Measurements from ENCODE around the gene FCGR3A. TPM values are rescaled to one million over a fixed set of nuclear protein-coding genes. Genes with fewer than 3 reads are reported as not detected.
"Not testable (repeated sequence)": the region's sequence is repeated elsewhere in the genome, so short reads cannot be mapped to it uniquely, and the experiment has no call there.

The FCGR3A gene
- polyA plus RNA-seq (ENCODE audit: insufficient read length), result 1.1 TPM
- long read RNA-seq, donor 1, partial matches to known transcripts, result 0 of 1 reads
- long read RNA-seq, donor 1, other reads (novel, unspliced or antisense), result 0 of 1 reads
- long read RNA-seq, donor 2, result 0 reads
- long read RNA-seq, donor 3, result 0 reads
- long read RNA-seq, donor 4, result 0 reads
- long read RNA-seq, donor 5, result 0 reads
- long read RNA-seq, donor 6, result 0 reads
- long read RNA-seq, donor 7, result 0 reads
- long read RNA-seq, donor 8, result 0 reads

DNA sequence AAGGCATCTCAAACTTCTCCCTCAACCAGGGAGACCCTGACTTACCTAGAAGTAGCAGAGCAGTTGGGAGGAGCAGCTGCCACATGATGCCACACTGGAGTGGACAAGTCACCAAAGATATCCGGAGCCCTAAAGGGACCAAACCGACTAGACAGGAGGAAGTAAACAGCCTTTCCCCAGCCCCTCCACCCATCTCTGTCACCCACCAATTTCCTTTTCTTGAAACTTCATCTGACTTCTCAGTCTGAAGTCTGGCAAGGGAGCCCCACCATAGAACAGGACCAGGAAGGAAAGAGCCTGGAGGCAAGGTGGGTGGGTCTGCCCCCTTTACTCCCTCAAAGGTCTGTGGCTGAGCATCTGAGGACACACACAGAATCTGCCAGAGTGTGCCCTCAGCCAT is at the start of gene FCGR3A:
Gene FCGR3A (minus strand): TSS at position 167 of the 400 bp plus-strand sequence. CDS start 82 bp downstream, at position 85.
- no peak for DNase-seq

DNA sequence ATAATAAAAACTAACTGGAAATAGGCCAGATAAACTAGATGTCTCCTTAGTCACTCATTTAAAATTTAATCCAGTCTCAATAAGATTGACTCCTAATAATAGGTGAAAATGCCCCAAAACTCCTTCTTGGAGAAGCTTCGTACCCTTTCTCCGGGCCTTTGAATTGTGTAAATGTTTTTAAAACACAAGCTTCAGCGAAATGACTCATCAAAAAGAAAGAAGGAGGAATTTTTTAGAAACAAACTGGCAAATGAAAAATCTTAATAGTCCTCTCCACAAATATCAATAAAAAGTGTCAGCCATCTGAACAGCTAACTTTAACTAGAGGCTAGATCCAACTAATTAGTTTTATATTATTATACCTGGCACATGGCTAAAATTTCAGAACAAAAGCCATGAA is 47.5 kb upstream of the FCGR3A start:
- DNase-seq, result not testable (repeated sequence)

DNA sequence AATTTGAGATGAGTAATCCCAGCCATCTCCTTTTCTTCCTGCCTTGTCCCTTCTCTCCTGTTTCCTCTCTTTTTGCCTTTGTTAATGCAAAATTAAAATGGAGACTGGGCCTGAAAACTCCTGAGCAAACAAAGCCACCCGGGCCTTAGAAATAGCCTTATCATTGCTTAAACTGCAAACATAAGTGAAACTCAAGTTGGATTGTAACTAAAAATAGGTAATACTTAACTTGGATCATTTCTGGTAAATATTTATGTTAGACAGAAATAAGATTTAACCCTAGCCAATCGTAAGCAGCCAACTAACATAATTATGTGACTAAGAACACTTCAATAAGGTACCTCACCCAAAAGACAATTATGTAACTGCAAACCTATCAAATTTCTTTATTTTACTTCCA is 46.0 kb upstream of the FCGR3A start:
- DNase-seq, result not testable (repeated sequence)

DNA sequence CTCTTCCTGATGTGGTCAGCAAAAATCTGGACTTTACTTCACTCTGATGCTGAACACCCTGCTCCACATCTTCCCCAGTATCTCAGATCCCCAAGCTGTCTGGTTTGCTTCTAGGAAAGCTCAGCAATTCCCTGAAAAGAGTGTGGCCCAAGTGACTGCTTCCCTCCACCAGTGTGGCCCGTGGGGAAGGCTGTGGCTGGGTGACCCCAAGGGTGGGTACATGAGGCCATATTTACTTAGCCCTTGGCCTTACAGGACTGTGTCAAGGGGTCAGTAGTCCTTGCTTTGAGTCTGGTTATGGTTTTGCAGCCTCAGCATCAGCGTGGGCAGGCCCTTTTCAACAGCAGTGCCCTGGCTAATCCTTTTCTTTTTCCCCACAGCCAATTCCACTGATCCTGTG is 45.6 kb upstream of the FCGR3A start:
- DNase-seq, result not testable (repeated sequence)

DNA sequence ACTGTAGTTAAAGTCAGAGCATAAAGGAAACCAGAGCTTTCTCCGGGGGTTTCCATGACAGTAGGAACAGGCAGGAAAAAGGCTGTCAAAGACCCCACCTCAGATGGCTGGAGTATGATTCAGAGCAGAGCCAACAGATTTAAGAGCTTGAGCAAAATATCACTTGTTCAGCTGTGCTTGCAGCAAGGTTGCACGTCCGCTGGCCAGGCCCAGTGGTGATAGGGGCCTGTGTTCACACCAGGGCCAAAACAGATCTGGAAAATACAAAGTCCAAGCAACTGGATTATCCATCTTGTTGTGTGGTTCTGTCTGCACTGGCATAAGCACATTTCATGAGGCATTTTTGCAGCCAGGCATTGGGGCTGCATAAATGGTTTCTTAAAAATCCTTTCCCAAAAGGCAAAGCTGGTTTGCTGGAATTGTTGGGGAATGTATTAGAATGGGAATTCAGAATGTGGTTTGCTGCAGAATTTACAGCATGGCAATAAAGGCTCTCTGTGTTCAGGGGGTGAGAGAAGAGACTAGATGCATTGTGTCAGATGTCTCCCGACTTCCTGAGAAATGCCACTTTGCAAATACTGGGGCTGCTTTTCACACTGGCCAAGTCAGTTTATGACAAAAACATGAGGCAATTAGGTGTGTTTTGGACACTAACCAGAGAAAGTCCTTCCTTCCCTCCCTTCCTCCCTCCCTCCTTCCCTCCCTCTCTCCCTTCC is 44.8 kb upstream of the FCGR3A start:
- not testable (repeated sequence) for DNase-seq

DNA sequence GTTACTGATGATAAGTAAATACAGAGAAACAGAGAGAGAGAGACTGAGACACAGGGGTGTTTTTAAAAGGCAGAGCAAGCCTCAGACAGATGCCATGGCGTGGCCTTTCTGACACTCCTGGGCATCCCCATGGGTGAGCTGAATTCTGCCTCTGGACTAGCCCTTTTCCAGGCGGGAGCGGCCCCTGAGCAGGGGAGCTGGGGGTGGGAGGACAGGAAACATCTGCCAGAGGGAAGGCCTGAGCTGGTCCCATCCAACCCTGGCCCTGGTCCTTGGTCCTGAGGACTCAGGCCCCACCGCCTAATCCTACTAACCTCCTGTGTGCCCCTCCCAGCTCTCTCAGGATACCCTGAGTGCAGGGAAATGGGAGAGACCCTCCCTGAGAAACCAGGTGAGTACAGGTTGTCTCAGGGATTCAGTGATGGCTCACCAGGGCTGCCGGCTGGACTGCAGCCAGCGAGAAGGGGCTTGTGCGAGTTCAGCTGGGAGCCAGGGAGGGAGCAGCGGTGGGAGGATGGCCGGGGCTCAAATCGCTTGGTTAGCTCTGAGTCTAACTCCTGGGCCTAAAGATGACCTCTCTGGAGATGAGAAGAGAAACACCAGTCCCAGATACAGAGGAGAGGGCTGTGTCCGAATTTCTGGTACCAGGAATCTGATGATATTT is 43.6 kb upstream of the FCGR3A start:
- not testable (repeated sequence) for DNase-seq

DNA sequence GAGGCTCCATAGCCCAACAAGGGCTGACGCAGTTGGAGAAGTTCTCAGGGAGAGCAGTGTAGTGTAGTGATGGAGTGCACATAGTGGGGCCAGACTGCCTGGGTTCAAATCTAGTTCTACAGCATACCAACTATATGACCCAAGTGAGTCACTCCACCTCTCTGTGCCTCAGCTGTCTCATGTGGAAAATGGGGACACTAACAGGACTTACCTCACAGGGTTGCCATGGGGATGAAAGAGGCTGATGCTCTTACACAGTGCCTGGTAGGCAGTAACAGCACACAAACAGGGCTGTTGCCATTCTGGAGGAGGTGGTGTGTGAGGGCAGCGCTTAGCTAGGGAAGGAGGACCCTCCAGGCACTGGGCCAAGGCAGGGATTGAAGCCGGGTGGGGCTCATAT is 43.0 kb upstream of the FCGR3A start:
- not testable (repeated sequence) for DNase-seq

DNA sequence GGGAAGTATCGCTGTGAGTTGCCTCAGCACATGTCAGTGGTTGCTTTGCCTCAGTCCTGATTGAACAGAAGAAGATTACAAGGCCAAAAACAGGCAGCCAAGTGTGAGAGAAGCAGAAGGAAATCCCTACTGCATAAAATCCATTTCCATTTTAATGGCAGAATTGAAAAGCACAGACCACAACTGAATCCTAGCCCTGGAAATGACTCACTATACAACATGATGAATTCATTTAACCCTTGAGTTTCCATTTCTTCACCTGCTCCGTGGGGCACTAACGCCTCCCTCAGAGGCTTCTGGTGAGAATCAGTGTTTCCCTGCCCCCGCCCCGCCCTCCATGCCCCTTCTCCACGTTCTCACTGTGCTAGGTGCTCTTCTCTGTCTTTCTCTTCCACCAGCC is 40.3 kb upstream of the FCGR3A start:
- DNase-seq, result not testable (repeated sequence)

DNA sequence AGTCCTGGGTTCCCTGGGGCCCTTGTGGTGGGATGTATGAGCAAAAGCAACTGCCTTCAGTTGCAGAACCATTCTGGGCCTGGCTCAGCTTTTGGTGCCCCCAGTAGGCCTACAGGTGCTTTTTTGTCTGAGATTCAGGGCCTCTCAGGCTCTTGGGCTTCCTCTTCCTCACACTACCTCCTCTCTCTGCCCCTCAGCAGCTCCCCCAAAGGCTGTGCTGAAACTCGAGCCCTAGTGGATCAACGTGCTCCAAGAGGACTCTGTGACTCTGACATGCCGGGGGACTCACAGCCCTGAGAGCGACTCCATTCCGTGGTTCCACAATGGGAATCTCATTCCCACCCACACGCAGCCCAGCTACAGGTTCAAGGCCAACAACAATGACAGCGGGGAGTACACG is 39.7 kb upstream of the FCGR3A start:
- DNase-seq, result not testable (repeated sequence)

DNA sequence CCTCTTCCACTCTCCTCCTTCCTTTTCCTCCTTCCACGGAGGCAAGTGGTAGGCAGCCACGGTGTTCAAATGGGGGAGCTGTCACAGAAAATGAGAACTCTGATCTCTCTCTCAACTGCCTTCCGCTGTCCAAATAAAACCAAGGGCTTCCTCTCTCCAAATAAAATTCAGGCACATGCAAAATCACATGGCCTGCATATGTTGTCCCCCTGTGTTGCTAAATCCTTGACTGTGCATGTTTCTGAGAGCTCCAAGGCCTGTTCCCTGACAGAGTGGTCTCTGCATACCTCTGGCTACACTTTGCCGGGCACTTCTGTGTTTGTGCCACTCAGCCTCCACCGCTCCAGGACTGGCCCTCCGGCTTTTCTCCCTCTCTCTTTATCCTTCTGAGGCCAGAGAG is 39.0 kb upstream of the FCGR3A start:
- not testable (repeated sequence) for DNase-seq

DNA sequence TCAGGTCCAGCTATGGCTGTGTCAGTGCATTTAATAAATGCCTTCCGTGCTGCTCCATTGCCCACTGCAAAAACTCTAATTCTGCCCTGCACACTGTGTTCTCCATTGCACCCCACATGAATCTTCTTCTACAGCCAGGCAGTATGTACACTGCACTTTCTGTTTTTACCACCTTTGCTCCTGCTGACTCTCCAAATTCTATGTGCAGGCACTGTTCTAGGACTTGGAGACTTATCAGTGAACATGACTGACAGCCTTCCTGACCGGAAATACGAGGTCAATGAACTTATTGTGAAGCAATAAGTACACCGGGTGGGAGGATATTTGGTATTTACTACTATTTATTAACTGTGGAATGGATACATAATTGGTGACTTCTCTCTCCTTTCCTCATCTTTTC is 33.3 kb upstream of the FCGR3A start:
- DNase-seq, result not testable (repeated sequence)

DNA sequence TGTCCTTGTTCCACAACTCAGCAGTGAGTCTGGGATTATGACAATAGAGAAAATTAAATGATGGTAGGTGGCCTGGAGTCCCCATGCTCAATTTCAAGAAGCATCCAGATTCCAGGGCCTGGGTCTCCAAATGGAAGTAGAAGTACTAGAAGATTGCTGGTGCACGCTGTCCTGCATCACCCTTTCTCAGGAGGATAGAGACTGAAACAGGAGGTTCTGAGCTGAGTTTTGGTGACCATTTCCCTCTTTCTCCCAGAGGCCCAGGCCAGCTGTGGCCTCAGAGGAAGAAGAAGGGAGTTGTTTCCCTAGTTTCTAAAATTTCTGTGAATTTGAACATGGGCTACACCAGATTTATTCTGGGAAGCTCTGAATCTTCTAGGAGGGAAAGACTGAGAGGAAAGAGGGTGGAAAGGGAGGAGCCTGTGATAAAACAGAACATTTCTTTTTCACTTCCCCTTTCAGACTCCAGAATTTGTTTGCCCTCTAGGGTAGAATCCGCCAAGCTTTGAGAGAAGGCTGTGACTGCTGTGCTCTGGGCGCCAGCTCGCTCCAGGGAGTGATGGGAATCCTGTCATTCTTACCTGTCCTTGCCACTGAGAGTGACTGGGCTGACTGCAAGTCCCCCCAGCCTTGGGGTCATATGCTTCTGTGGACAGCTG is 31.4 kb upstream of the FCGR3A start:
- not testable (repeated sequence) for DNase-seq

DNA sequence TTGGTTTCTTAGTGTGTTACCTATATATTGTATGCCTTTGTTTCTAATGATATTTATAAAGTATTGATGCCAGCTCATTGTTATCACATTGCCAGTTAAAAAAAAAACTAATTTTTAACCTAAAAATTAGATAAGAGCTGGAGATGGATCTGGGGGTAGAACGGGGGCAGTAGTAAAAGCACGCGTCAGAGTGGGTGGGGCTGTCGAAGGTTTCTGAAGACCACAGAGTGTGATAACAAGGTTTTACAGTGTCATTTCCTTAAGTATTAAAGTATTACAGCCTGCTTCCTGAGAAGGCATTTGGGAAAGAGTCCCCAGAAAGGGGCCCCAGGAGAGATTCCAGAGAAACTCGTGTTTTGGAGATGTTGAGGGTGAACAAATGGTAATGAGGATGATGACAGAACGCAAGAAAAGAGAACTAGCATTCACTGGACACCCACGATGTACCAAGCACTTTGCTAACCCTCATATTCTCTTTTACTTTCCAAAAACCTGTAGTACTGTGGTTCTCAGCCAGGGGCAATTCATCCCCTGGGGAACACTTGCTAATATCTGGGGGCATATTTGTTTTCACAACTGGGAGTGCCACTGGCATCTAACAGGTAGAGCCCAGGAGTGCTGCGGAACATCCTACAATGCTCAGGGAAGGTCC is 30.4 kb upstream of the FCGR3A start:
- DNase-seq, result not testable (repeated sequence)

DNA sequence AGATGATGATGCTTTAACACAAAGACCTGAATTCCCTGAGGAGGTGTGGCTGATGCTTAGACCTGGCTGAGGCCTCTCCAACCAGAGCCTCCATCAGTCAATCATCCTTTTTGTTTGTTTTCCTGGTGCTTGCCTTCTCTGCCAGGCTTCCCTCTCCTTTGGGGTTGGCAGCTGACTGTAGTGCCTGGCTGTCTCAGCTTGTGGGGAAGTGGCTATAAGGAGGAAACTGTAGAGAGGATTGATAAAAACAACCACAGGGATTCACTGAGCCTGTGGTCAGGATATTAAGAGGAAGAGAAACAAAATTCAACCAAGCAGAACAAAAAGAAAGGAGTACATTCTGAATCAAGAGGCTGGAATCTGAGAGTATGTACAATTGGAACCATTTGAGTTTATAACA is 27.1 kb upstream of the FCGR3A start:
- not testable (repeated sequence) for DNase-seq

DNA sequence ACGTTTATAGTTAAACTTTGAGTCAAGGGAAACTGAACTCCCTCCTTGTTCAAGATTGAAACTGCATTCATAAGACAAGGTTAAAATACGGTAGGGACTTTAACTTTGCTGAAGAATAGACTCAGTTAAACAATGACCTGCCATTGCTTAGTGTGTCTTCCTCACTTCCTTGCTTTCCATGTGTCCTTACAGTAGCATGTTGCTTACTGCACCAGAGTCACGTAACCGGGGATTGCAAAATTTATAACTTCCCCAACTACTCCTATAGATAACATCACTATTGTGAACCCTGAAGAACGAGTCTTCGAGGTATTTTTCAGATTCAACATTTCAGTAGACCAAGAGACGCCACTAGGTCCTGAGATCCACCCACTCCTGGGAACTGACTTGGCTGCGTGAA is 22.1 kb upstream of the FCGR3A start:
- not testable (repeated sequence) for DNase-seq

DNA sequence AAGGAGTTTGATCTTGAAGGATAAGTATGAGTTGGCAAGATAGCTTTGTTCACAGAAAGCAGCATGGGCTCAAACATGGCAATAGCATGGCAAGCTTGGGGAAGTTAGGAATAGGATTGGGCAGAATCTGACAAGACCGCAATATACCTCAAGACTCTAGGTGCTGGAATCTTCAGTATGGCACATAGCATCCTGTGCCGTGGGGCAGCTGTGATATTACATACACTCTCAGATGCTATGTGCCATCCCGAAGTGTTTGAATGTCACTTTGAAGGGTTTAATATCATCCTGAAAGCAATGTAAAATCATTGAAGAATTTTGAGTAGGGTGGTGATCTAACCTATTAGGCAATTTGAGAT is 17.0 kb upstream of the FCGR3A start:
- DNase-seq, result not testable (repeated sequence)

DNA sequence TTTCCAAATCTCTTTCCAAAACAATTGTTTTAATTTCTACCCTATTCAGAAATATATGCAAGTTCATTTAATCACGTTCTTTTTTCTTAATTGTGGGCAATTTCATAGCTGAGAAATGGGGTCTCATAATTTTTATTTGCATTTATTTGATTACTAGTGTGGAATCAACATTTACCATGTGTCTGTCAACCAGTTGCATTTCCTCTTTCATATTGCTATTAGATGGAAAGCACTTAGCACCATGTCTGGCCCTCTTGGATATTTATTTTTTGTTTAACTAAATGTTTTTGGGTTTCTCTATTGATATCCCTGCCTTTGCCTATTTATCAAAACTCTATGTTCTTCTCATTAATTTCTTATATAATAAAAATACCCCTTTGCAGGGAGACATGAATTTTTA is 13.9 kb upstream of the FCGR3A start:
- not testable (repeated sequence) for DNase-seq

DNA sequence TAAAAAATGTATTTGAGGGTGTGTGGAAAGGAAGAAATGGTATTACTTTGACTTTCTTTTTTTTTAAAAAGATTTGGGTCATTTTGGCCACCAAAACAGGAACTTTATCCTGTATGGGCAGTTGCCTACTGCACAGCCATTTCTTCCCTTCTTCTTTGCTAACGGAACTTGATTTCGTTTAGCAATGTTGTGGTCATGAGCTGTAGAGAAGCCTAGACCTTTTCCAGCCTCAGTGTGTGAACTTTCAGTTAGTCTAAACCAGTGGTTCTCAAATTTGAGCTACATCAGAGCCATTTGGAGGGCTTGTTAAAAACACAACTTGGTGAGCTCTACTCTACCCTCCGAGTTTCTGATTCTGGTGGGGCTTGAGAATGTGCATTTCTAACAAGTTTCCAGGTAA is 12.8 kb upstream of the FCGR3A start:
- DNase-seq, result not testable (repeated sequence)

DNA sequence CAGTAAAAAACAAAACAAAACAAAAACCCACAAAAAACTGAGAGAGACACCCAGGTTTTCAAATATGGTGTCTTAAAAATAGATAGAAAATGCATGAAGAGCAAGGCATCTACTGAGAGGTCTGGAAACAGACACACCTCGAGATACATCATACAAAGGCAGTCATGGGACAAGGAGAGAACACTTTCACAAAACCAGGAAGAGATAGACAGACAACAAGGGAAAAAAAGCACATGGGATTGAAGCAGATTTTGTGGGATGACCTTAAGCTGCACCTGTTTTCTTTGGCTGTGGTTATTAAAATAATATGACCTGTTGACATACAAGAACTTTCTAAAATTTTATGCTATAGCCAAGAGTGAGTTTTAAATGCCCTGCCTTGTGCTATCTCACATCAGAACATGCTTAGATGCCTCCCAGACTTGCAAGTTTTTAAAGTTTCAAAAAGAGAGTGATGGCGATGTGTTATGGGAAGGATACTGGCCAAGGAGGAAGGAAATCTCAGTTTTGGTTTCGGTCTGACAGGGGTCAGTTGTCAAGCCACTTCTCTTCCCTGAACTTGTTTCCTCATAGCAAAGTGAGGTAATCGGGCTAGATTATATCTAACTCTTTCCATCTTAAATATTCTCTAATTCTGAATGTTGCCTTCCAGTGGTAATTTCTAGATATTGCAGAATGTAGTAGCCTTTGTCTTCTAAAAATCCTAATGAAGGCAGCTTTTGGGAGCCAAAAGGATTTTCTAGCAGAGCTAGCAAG is 11.5 kb upstream of the FCGR3A start:
- not testable (repeated sequence) for DNase-seq

DNA sequence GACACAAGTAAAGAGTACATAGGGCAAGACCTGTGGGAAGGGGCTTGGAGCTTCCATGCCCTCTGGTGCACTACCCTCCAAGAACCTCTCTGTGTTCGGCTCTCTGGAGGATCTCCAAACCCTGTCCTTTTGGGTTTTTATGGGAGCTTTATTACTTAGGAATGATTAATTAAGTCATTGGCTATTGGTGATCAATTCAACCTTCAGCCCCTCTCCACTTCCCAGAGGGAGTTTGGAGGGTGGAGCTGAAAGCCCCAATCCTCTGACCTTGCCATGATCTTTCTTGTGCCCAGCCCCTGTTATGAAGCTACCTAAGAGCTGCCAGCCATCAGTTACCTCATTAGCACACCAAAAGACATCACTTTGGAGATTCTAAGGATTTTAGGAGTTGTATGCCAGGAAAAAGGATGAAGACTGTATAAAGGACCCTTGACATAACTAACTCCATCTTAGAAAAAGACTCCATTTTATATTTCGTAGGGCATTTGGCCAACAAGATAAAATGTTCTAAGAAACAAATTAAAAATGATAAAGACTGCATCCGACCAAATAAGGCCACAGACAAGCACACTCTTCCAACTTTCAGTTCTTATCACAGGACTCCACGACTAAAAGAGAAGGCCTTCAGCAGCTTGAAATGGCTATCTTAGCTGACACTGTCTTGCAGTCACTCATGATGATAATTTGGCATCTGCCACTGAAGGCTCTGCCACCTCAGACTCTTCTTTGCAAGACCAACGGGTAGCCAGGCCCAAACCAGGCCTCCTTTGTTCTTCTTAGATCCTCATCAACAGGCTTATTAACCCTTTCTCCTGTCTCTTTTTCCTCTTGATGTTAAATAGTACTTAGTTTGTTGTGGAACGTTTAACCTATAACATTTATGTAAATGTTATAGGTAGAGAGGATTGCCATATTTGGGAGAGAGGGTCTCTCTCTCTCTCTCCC is 8.2 kb upstream of the FCGR3A start:
- DNase-seq, result not testable (repeated sequence)

All from left kidney (tissue), 8 donors.